Muscle of leg (tissue), 16 donors: ENCODE measurements around the gene ADCY4. TPM values are rescaled to one million over a fixed set of nuclear protein-coding genes. Genes with fewer than 3 reads are reported as not detected.

Experiments used
- DNase-seq: peaks from one replicate; pipeline ENCODE4 v3.0.0; 2013
- H3K27ac ChIP-seq: one replicate; pipeline ENCODE4 v1.5.1; 2013; ENCODE audit warnings: mild to moderate bottlenecking, low read length, control low read depth
- H3K27me3 ChIP-seq: one replicate; pipeline ENCODE4 v1.6.1; 2013; ENCODE audit warnings: low read length; ENCODE audit not compliant: control insufficient read depth, insufficient read depth
- H3K36me3 ChIP-seq: one replicate; pipeline ENCODE4 v1.6.1; 2013; ENCODE audit warnings: low read length; ENCODE audit not compliant: control insufficient read depth, insufficient read depth
- H3K4me1 ChIP-seq: one replicate; pipeline ENCODE4 v1.6.1; 2013; ENCODE audit warnings: low read length; ENCODE audit not compliant: control insufficient read depth, insufficient read depth
- H3K4me3 ChIP-seq: one replicate; pipeline ENCODE4 v1.5.1; 2013; ENCODE audit warnings: low read length, control low read depth
- H3K9me3 ChIP-seq: replicated peaks from 2 replicates; pipeline ENCODE4 v1.6.1; 2013; ENCODE audit warnings: low read depth, low read length; ENCODE audit not compliant: control insufficient read depth
- WGBS: methylation state at CpG from one replicate; pipeline ENCODE4 v1.1.5; 2013; ENCODE audit warnings: missing lambda C conversion rate; ENCODE audit not compliant: insufficient coverage; 5-methylcytosine and 5-hydroxymethylcytosine counted together
- long read RNA-seq, 11 donors: transcript quantifications; one replicate each; lab custom pipeline, GENCODE V29; 2026
- polyA plus RNA-seq, 8 donors: library from polyadenylated mRNA; unstranded; fragments of 120-200 nt; gene quantifications; one replicate each; pipeline versions ENCODE4 v1.2.1 to v1.2.3, GENCODE V29; 2013; ENCODE audit warnings: inconsistent platforms in 1 of 8, low replicate concordance in 1 of 8; ENCODE audit not compliant: insufficient read length in 8 of 8, insufficient read depth in 1 of 8
- total RNA-seq: library from RNA; stranded (reverse); fragments of 120-200 nt; gene quantifications from one replicate; pipeline ENCODE4 v1.2.4, GENCODE V29; 2013

The ADCY4 gene
- 7.0 TPM for total RNA-seq
- 10 to 100 TPM in 6 of 8 donors, 1 to 10 TPM in 2; 9.4 to 18.7 (median 13.9) TPM for polyA plus RNA-seq
- long read RNA-seq, donor 1, partial matches to known transcripts: 0 of 1 reads
- long read RNA-seq, donor 1, other reads (novel, unspliced or antisense): 0 of 1 reads
- long read RNA-seq, donor 2: 0 reads
- long read RNA-seq, donor 3, partial matches to known transcripts: 0 of 2 reads
- long read RNA-seq, donor 3, other reads (novel, unspliced or antisense): 0 of 2 reads
- long read RNA-seq, donor 4, partial matches to known transcripts: 0 of 2 reads
- long read RNA-seq, donor 4, other reads (novel, unspliced or antisense): 0 of 2 reads
- long read RNA-seq, donor 5: 0 reads
- long read RNA-seq, donor 6, partial matches to known transcripts: 0 of 3 reads
- long read RNA-seq, donor 6, other reads (novel, unspliced or antisense): 0 of 3 reads
- long read RNA-seq, donor 7, partial matches to known transcripts: 0 of 4 reads
- long read RNA-seq, donor 7, other reads (novel, unspliced or antisense): 0 of 4 reads
- long read RNA-seq, donor 8, partial matches to known transcripts: 0 of 1 reads
- long read RNA-seq, donor 8, other reads (novel, unspliced or antisense): 0 of 1 reads
- long read RNA-seq, donor 9, partial matches to known transcripts: 0 of 1 reads
- long read RNA-seq, donor 9, other reads (novel, unspliced or antisense): 0 of 1 reads
- long read RNA-seq, donor 10: 0 reads
- long read RNA-seq, donor 11: 0 reads

GRCh38 chr14:24334431-24335291 lies at the start of gene ADCY4:
ADCY4 (minus strand) TSS chr14:24335071; CDS start chr14:24334652, 419 bp downstream.
- H3K4me3 ChIP-seq: peak within 1 kb of the TSS; percentile 44
- peak; percentile 38 for DNase-seq
- H3K9me3 ChIP-seq: no peaks in the 10 kb centered on the region
- no peaks in the 10 kb centered on the region for H3K36me3 ChIP-seq
- WGBS: 1% methylated on average over 49 of the region's 65 CpGs
- H3K27ac ChIP-seq: peak within 1 kb of the TSS; percentile 77
- peaks cover 88% of the 10 kb centered on the region for H3K27me3 ChIP-seq
- peaks cover 38% of the 10 kb centered on the region for H3K4me1 ChIP-seq

GRCh38 chr14:24384169-24384568 lies 49.3 kb upstream of the ADCY4 start:
- H3K4me3 ChIP-seq: no peak overlapping the region
- no peak for DNase-seq
- H3K27ac ChIP-seq: no peak overlapping the region
- H3K36me3 ChIP-seq: no peaks in the 10 kb centered on the region
- H3K27me3 ChIP-seq: no peaks in the 10 kb centered on the region
- H3K4me1 ChIP-seq: peaks cover 8% of the 10 kb centered on the region
- no peaks in the 10 kb centered on the region for H3K9me3 ChIP-seq
- 81% methylated on average over 3 of the region's 4 CpGs for WGBS

GRCh38 chr14:24382064-24382371 lies 47.1 kb upstream of the ADCY4 start:
- Histone ChIP-seq H3K27me3 (no peaks in the 10 kb centered on the region), H3K4me1 (peaks cover 9% of the 10 kb centered on the region), H3K4me3 (no peak overlapping the region), H3K9me3 (no peaks in the 10 kb centered on the region), H3K27ac (no peak overlapping the region), H3K36me3 (peaks cover 18% of the 10 kb centered on the region)
- 37% methylated on average over 4 of the region's 4 CpGs for WGBS
- DNase-seq: no peak

- whole genome bisulfite sequencing: 92% methylated on average over 3 of the region's 8 CpGs
- H3K27ac ChIP-seq: no peak overlapping the region
- H3K9me3 ChIP-seq: no peaks in the 10 kb centered on the region
- no peak overlapping the region for H3K4me3 ChIP-seq
- peaks cover 24% of the 10 kb centered on the region for H3K36me3 ChIP-seq
- H3K4me1 ChIP-seq: peaks cover 12% of the 10 kb centered on the region
- H3K27me3 ChIP-seq: no peaks in the 10 kb centered on the region
- no peak for DNase-seq
Observed at GRCh38 chr14:24381363-24382063, 46.6 kb upstream of the ADCY4 start.

GRCh38 chr14:24379907-24380730 lies 45.2 kb upstream of the ADCY4 start:
- Histone ChIP-seq H3K36me3 (peaks cover 36% of the 10 kb centered on the region), H3K9me3 (no peaks in the 10 kb centered on the region), H3K4me3 (no peak overlapping the region), H3K27me3 (no peaks in the 10 kb centered on the region), H3K27ac (no peak overlapping the region), H3K4me1 (peaks cover 14% of the 10 kb centered on the region)
- WGBS: 65% methylated on average over 2 of the region's 15 CpGs
- DNase-seq: no peak

- no peak for DNase-seq
- H3K4me1 ChIP-seq: peaks cover 14% of the 10 kb centered on the region
- H3K27ac ChIP-seq: no peak overlapping the region
- H3K36me3 ChIP-seq: peaks cover 44% of the 10 kb centered on the region
- H3K27me3 ChIP-seq: no peaks in the 10 kb centered on the region
- 76% methylated on average over 5 of the region's 7 CpGs for WGBS
- H3K4me3 ChIP-seq: no peak overlapping the region
- no peaks in the 10 kb centered on the region for H3K9me3 ChIP-seq
Observed at GRCh38 chr14:24378981-24379906, 44.4 kb upstream of the ADCY4 start.

GRCh38 chr14:24378327-24378726 lies 43.5 kb upstream of the ADCY4 start:
- H3K4me3 ChIP-seq: no peak overlapping the region
- 40% methylated on average over 1 of the region's 3 CpGs for WGBS
- peaks cover 14% of the 10 kb centered on the region for H3K4me1 ChIP-seq
- H3K36me3 ChIP-seq: peaks cover 53% of the 10 kb centered on the region
- H3K27ac ChIP-seq: no peak overlapping the region
- no peak for DNase-seq
- no peaks in the 10 kb centered on the region for H3K9me3 ChIP-seq
- no peaks in the 10 kb centered on the region for H3K27me3 ChIP-seq

GRCh38 chr14:24377657-24378056 lies 42.8 kb upstream of the ADCY4 start:
- no peak overlapping the region for H3K4me3 ChIP-seq
- DNase-seq: peak; percentile 48
- peaks cover 14% of the 10 kb centered on the region for H3K4me1 ChIP-seq
- no peak overlapping the region for H3K27ac ChIP-seq
- H3K9me3 ChIP-seq: no peaks in the 10 kb centered on the region
- no peaks in the 10 kb centered on the region for H3K27me3 ChIP-seq
- WGBS: 20% methylated on average over 2 of the region's 2 CpGs
- H3K36me3 ChIP-seq: peaks cover 59% of the 10 kb centered on the region
